NCI-H1105 treated with DMSO at 0.1 percent for 48 hours (cell line): ENCODE data around the gene LIMCH1.
"Not testable (repeated sequence)": the region's sequence is repeated elsewhere in the genome, so short reads cannot be mapped to it uniquely, and the experiment has no call there.

Experiments
- DNase-seq: peaks from one replicate; lab custom pipeline; 2025; lab: John Stamatoyannopoulos, UW

The LIMCH1 gene

GRCh38 chr4:41644915-41645295, 106.9 kb downstream of the LIMCH1 start:
- no peak for DNase-seq

GRCh38 chr4:41645728-41646390, 107.9 kb downstream of the LIMCH1 start:
- DNase-seq = no peak

GRCh38 chr4:41646862-41647261, 108.9 kb downstream of the LIMCH1 start:
- no peak for DNase-seq

- DNase-seq = no peak
These were observed 109.4 kb downstream of the LIMCH1 start for GRCh38 chr4:41647383-41647782.

GRCh38 chr4:41651150-41651549, 113.2 kb downstream of the LIMCH1 start:
- DNase-seq = not testable (repeated sequence)

GRCh38 chr4:41652971-41653370, 115.0 kb downstream of the LIMCH1 start:
- no peak for DNase-seq

GRCh38 chr4:41653523-41653922, 115.6 kb downstream of the LIMCH1 start:
- DNase-seq = no peak

GRCh38 chr4:41655177-41655576, 117.2 kb downstream of the LIMCH1 start:
- DNase-seq = no peak

- DNase-seq = no peak
These were observed 118.1 kb downstream of the LIMCH1 start for GRCh38 chr4:41656106-41656505.

GRCh38 chr4:41656572-41657520, 118.9 kb downstream of the LIMCH1 start:
- DNase-seq = no peak

- no peak for DNase-seq
These were observed 119.6 kb downstream of the LIMCH1 start for GRCh38 chr4:41657561-41657960.

- no peak for DNase-seq
These were observed 120.2 kb downstream of the LIMCH1 start for GRCh38 chr4:41658163-41658562.

- no peak for DNase-seq
These were observed 122.4 kb downstream of the LIMCH1 start for GRCh38 chr4:41660352-41660751.

- peak; percentile 22 for DNase-seq
These were observed 123.6 kb downstream of the LIMCH1 start for GRCh38 chr4:41661442-41662076.

- DNase-seq = no peak
These were observed 127.8 kb downstream of the LIMCH1 start for GRCh38 chr4:41665636-41666207.

- DNase-seq = no peak
These were observed 130.1 kb downstream of the LIMCH1 start for GRCh38 chr4:41668024-41668423.

- peak; percentile 66 for DNase-seq
These were observed 132.6 kb downstream of the LIMCH1 start for GRCh38 chr4:41670530-41670929.

GRCh38 chr4:41670982-41671381, 133.0 kb downstream of the LIMCH1 start:
- DNase-seq = no peak

- DNase-seq = no peak
These were observed 140.3 kb downstream of the LIMCH1 start for GRCh38 chr4:41678086-41678816.

- no peak for DNase-seq
These were observed 141.0 kb downstream of the LIMCH1 start for GRCh38 chr4:41678951-41679350.

GRCh38 chr4:41679991-41680390, 142.0 kb downstream of the LIMCH1 start:
- no peak for DNase-seq

GRCh38 chr4:41681054-41681453, 143.1 kb downstream of the LIMCH1 start:
- no peak for DNase-seq
